ENCODE results near the gene EPB41. TPM values are rescaled to one million over a fixed set of nuclear protein-coding genes. Genes with fewer than 3 reads are reported as not detected.

EPB41 gene
- polyA plus RNA-seq, 1 of the 3 experiments (the other 2 are of a cell fraction), result 7.4 TPM

- CTCF ChIA-PET, result interaction anchor here (0.5 to 22.5 kb wide), 75 partner anchors 7 to 1832 kb away, joined by 3 to 894 read pairs (median 4); partner anchors contain the start of genes OPRD1, RNU11, SRSF4 and TAF12
- no peak overlapping the region for H2AFZ ChIP-seq (ENCODE audit: low read depth)
- DNase-seq, result peak; percentile 80
- TF ChIP-seq CTCF (IDR thresholded peaks at IDR 0.05) (peak; percentile 91), RAD21 (IDR thresholded peaks at IDR 0.05; ENCODE audit: low read length) (peak; percentile 99), SIN3A (IDR thresholded peaks at IDR 0.05; ENCODE audit: borderline replicate concordance, low read depth, low read length) (peak; percentile 53; the same call in 1 of the 2 replicates), RFX5 (IDR thresholded peaks at IDR 0.05; ENCODE audit: low read length) (0 out of 2 replicates have a peak, but pooled peaks have one; percentile 29), RCOR1 (IDR thresholded peaks at IDR 0.05; ENCODE audit: low read length) (0 out of 2 replicates have a peak, but pooled peaks have one; percentile 37), MXI1 (IDR thresholded peaks at IDR 0.05; ENCODE audit: low read depth, low read length) (peak; percentile 78; the same call in 1 of the 2 replicates), ELF1 (IDR thresholded peaks at IDR 0.05) (no peak), GATA2 (CRISPR knock-in tag; IDR thresholded peaks at IDR 0.05) (no peak), USF2 (IDR thresholded peaks at IDR 0.05; ENCODE audit: borderline replicate concordance, low read depth, low read length) (no peak), CHD2 (IDR thresholded peaks at IDR 0.05; ENCODE audit: low read length, partially characterized antibody) (peak; percentile 47), SMC3 (IDR thresholded peaks at IDR 0.05; ENCODE audit: low read depth, low read length) (peak; percentile 98), TAF1 (IDR thresholded peaks at IDR 0.05; ENCODE audit: borderline replicate concordance, low read depth, low read length) (no peak), EZH2phosphoT487 (IDR thresholded peaks at IDR 0.05; ENCODE audit: borderline replicate concordance, low read depth) (no peak)
- no peaks in the 10 kb centered on the region for H3K9me2 ChIP-seq
- H3K79me2 ChIP-seq (ENCODE audit: insufficient read depth), result no peaks in the 10 kb centered on the region
- peaks cover 0 to 3% of the 10 kb centered on the region in 2 experiments; a peak in 1 of 4 replicates for H3K4me1 ChIP-seq (ENCODE audit: control insufficient read depth in 1 of 2, insufficient read depth in 2 of 2, low read depth in 1 of 2, low read length in 1 of 2)
- WGBS (ENCODE audit: low lambda C conversion rate), result 17% methylated on average over 15 of the region's 18 CpGs
- no peak overlapping the region for H3K4me2 ChIP-seq
- no peak overlapping the region for H3K9ac ChIP-seq
- H3K4me3 ChIP-seq (ENCODE audit: low read depth in 2 of 2, low read length in 1 of 2), result peak overlapping the region in 1 of 2 experiments; percentile 31; a peak in 1 of 4 replicates
- H3K27me3 ChIP-seq (ENCODE audit: insufficient read depth), result no peaks in the 10 kb centered on the region
- H3K27ac ChIP-seq (ENCODE audit: low read depth in 2 of 2, low read length in 1 of 2), result no peak overlapping the region
- no peaks in the 10 kb centered on the region for H4K20me1 ChIP-seq (ENCODE audit: insufficient read depth)
- no peaks in the 10 kb centered on the region for H3K9me3 ChIP-seq
- H3K36me3 ChIP-seq (replicated peaks in 1 of 2; ENCODE audit: control insufficient read depth in 1 of 2, insufficient read depth in 2 of 2, low read length in 1 of 2), result no peaks in the 10 kb centered on the region
- POLR2A ChIA-PET, result interaction anchor here (0.6 to 1.9 kb wide), 6 partner anchors 11 to 296 kb away, joined by 3 to 14 read pairs (median 6); partner anchors contain the start of genes RNU11 and TAF12
- H3F3A ChIP-seq (replicated peaks; ENCODE audit: insufficient read depth), result no peaks in the 10 kb centered on the region
These were observed 37.1 kb upstream of the EPB41 start for GRCh38 chr1:28877132-28877781.

- Histone ChIP-seq H4K20me1 (ENCODE audit: insufficient read depth) (no peaks in the 10 kb centered on the region), H3K4me2 (no peak overlapping the region), H3K4me3 (ENCODE audit: low read depth in 2 of 2, low read length in 1 of 2) (no peak overlapping the region), H2AFZ (ENCODE audit: low read depth) (no peak overlapping the region), H3K9me3 (no peaks in the 10 kb centered on the region), H3K4me1 (ENCODE audit: control insufficient read depth in 1 of 2, insufficient read depth in 2 of 2, low read depth in 1 of 2, low read length in 1 of 2) (no peaks in the 10 kb centered on the region; a peak in 1 of 4 replicates), H3K79me2 (ENCODE audit: insufficient read depth) (no peaks in the 10 kb centered on the region), H3F3A (replicated peaks; ENCODE audit: insufficient read depth) (no peaks in the 10 kb centered on the region), H3K36me3 (replicated peaks in 1 of 2; ENCODE audit: control insufficient read depth in 1 of 2, insufficient read depth in 2 of 2, low read length in 1 of 2) (no peaks in the 10 kb centered on the region), H3K9me2 (no peaks in the 10 kb centered on the region), H3K9ac (no peak overlapping the region), H3K27me3 (ENCODE audit: insufficient read depth) (no peaks in the 10 kb centered on the region), H3K27ac (ENCODE audit: low read depth in 2 of 2, low read length in 1 of 2) (no peak overlapping the region)
- CTCF ChIA-PET, result interaction anchor here (0.8 to 22.5 kb wide), 11 partner anchors 13 to 323 kb away, joined by 4 to 894 read pairs (median 31); partner anchors contain the start of genes OPRD1 and TAF12
- DNase-seq, result no peak
- 60% methylated on average over 2 of the region's 4 CpGs for WGBS (ENCODE audit: low lambda C conversion rate)
- POLR2A ChIA-PET, result no interaction called here
- TF ChIP-seq NRF1 (IDR thresholded peaks at IDR 0.05; ENCODE audit: low read depth, low read length) (no peak), RCOR1 (IDR thresholded peaks at IDR 0.05; ENCODE audit: low read length) (no peak), USF2 (IDR thresholded peaks at IDR 0.05; ENCODE audit: borderline replicate concordance, low read depth, low read length) (no peak), GATA2 (CRISPR knock-in tag; IDR thresholded peaks at IDR 0.05) (no peak), MEF2A (IDR thresholded peaks at IDR 0.05; ENCODE audit: borderline replicate concordance, low read depth) (no peak), EZH2phosphoT487 (IDR thresholded peaks at IDR 0.05; ENCODE audit: borderline replicate concordance, low read depth) (no peak), RAD21 (IDR thresholded peaks at IDR 0.05; ENCODE audit: low read length) (no peak), TAF1 (IDR thresholded peaks at IDR 0.05; ENCODE audit: borderline replicate concordance, low read depth, low read length) (no peak), MAX (IDR thresholded peaks at IDR 0.05; ENCODE audit: low read depth) (no peak), REST (IDR thresholded peaks at IDR 0.05; ENCODE audit: low read depth, low read length) (no peak)
These were observed 35.6 kb upstream of the EPB41 start for GRCh38 chr1:28878796-28879195.

Data from SK-N-SH (cell line).